MCF 10A (cell line): ENCODE results near the gene PPP1R12A. TPM values are rescaled to one million over a fixed set of nuclear protein-coding genes. Genes with fewer than 3 reads are reported as not detected.
"Not testable (repeated sequence)": the region's sequence is repeated elsewhere in the genome, so short reads cannot be mapped to it uniquely, and the experiment has no call there.

Source experiments
- BruUV-seq: library from RNA; stranded (reverse); fragments of 400-500 nt; replicated peaks from 2 replicates; lab custom pipeline; 2021; lab: Mats Ljungman, UMichigan
- CTCF ChIA-PET: fragments of 300-600 bp; sonication (Branson Sonifier 250); formaldehyde crosslinking; extraction: SDS; loops from one replicate; lab custom pipeline; 2021; ENCODE audit warnings: antibody characterized with exemption, inconsistent platforms; lab: Yijun Ruan, JAX
- POLR2A ChIA-PET: fragments of 300-600, 350-650 bp; sonication (Branson Sonifier 250); formaldehyde crosslinking; extraction: SDS; loops from one replicate; lab custom pipeline; 2020; ENCODE audit warnings: antibody characterized with exemption, inconsistent platforms; lab: Yijun Ruan, JAX
- DNase-seq: peaks from one replicate; pipeline ENCODE4 v3.0.0-alpha.2; 2018; ENCODE audit not compliant: unreplicated experiment
- H3K27ac Mint-ChIP-seq: one replicate; pipeline ENCODE4 v1.8.0; 2022; ENCODE audit warnings: mild to moderate bottlenecking, low read depth, mixed read lengths; ENCODE audit not compliant: unreplicated experiment
- H3K27me3 Mint-ChIP-seq: one replicate; pipeline ENCODE4 v1.8.0; 2022; ENCODE audit warnings: mixed read lengths; ENCODE audit not compliant: insufficient read depth, unreplicated experiment
- H3K36me3 Mint-ChIP-seq: one replicate; pipeline ENCODE4 v1.8.0; 2022; ENCODE audit warnings: mild to moderate bottlenecking, moderate library complexity, mixed read lengths; ENCODE audit not compliant: insufficient read depth, unreplicated experiment
- H3K4me1 Mint-ChIP-seq: one replicate; pipeline ENCODE4 v1.8.0; 2022; ENCODE audit warnings: mixed read lengths; ENCODE audit not compliant: insufficient read depth, unreplicated experiment
- H3K4me3 Mint-ChIP-seq: one replicate; pipeline ENCODE4 v1.8.0; 2022; ENCODE audit warnings: mild to moderate bottlenecking, moderate library complexity, mixed read lengths; ENCODE audit not compliant: unreplicated experiment
- H3K9me3 Mint-ChIP-seq: one replicate; pipeline ENCODE4 v1.8.0; 2022; ENCODE audit warnings: mixed read lengths; ENCODE audit not compliant: unreplicated experiment
- CTCF ChIP-seq: fragments of 200-600 bp; IDR thresholded peaks from one replicate; pipeline ENCODE4 v1.8.0; 2022; ENCODE audit warnings: antibody characterized with exemption, mild to moderate bottlenecking; ENCODE audit not compliant: unreplicated experiment
- intact Hi-C: fragments of 100-400 bp; cut with micrococcal nuclease; formaldehyde crosslinking; loops from 2 replicates; pipeline ENCODE4 v1.14.1; 2022
- total RNA-seq: library from RNA; stranded (reverse); gene quantifications from 2 replicates; pipeline ENCODE4 v1.2.3, GENCODE V29; 2022

PPP1R12A gene
- total RNA-seq, 1 experiment from 2014 or later: 78.0 TPM

DNA sequence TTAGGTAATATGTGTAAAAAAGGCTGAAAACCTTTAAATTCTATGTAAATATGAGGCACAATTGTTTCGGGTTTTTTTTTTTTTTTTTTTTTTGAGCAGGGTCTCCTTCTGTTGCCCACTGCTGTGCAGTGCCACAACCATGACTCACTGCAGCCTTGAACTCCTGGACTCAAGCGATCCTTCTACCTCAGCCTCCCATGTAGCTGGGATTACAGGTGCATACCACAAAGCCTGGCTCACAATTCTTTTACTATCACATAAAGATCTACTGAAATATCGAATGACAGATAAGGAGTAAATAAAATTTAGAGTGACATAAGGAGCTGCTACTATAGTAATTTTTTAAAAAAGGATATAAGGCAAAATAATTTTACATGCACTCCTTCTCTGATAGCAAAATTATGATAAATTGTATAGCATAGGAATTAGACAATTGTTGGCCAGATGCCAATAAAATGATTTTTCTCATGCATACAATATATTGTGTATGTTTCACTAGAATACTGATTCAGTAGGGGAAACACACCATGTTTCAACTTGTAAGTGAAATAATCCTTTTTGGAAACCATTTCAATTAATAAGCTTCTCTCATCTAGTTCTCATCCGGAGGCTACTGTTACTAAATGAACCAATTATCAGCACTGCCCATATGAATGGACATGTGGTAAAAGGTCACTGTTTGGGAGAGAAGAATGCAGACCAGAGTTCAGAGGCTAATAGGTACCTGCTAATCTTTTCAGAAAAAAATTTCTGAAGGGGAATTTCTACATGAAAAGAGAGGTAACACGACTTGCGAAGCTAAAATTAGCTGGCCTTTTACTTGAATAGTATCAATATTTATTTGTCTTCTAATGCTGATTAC, 108.4 kb downstream of the PPP1R12A start:
- intact Hi-C loops: no loop called here
- no peak overlapping the region for H3K27ac Mint-ChIP-seq
- H3K27me3 Mint-ChIP-seq: no peaks in the 10 kb centered on the region
- DNase-seq: no peak
- CTCF ChIA-PET: interaction anchor here (0.6 to 0.7 kb wide), 4 partner anchors 13 to 406 kb away, joined by 3 to 4 read pairs (median 3); no protein-coding TSS in a partner anchor
- peaks cover 39% of the 10 kb centered on the region for H3K36me3 Mint-ChIP-seq
- H3K9me3 Mint-ChIP-seq: no peaks in the 10 kb centered on the region
- POLR2A ChIA-PET: no interaction called here
- TSS peak; percentile 1 for BruUV-seq
- no peaks in the 10 kb centered on the region for H3K4me1 Mint-ChIP-seq
- H3K4me3 Mint-ChIP-seq: no peak overlapping the region
- TF ChIP-seq CTCF: no peak

- H3K9me3 Mint-ChIP-seq: no peaks in the 10 kb centered on the region
- TF ChIP-seq CTCF: no peak
- H3K27me3 Mint-ChIP-seq: no peaks in the 10 kb centered on the region
- ChIA-PET POLR2A (no interaction called here), CTCF (no interaction called here)
- no peak overlapping the region for H3K27ac Mint-ChIP-seq
- H3K36me3 Mint-ChIP-seq: peaks cover 43% of the 10 kb centered on the region
- intact Hi-C loops: no loop called here
- DNase-seq: no peak
- H3K4me3 Mint-ChIP-seq: no peak overlapping the region
- H3K4me1 Mint-ChIP-seq: no peaks in the 10 kb centered on the region
- BruUV-seq: no TSS peak
Observed at GRCh38 chr12:79822475-79822874, 112.4 kb downstream of the PPP1R12A start.

GRCh38 chr12:79818856-79819255, 116.0 kb downstream of the PPP1R12A start:
- ChIA-PET POLR2A (no interaction called here), CTCF (interaction anchor here (0.8 kb wide), 1 partner anchor 12 kb away, joined by 4 read pairs; no protein-coding TSS in a partner anchor)
- intact Hi-C loops: no loop called here
- H3K9me3 Mint-ChIP-seq: no peaks in the 10 kb centered on the region
- peaks cover 51% of the 10 kb centered on the region for H3K36me3 Mint-ChIP-seq
- H3K4me3 Mint-ChIP-seq: no peak overlapping the region
- no peaks in the 10 kb centered on the region for H3K4me1 Mint-ChIP-seq
- BruUV-seq: no TSS peak
- H3K27me3 Mint-ChIP-seq: no peaks in the 10 kb centered on the region
- DNase-seq: no peak
- H3K27ac Mint-ChIP-seq: peak overlapping the region; percentile 40
- no peak for TF ChIP-seq CTCF

DNA sequence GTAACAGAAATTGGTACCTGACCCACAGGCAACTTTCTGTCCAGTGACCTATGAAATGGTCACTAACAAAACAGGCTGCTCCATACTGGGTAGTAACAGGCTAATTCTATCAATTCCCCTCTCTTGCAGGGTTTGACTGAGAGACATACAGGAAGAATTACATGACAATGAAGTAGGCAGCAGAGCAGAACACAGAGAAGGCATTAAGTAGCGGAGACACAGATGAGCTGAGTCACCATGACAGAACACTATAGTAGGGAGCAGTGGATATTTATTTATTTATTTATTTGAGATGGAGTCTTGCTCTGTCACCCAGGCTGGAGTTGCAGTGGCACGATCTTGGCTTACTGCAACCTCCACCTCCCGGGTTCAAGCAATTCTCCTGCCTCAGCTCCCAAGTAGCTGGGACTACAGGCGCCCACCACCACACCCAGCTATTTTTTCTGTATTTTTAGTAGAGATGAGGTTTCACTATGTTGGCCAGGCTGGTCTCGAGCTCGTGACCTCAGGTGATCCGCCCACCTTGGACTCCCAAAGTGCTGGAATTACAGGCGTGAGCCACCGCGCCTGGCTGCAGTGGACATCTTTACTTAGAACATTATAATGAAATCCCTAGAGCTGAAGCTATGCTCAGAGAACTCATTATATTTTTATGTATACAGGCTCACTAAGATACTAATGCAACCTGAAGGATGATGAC, 150.4 kb downstream of the PPP1R12A start:
- POLR2A ChIA-PET, H3K9me3 Mint-ChIP-seq, intact Hi-C loops, H3K4me3 Mint-ChIP-seq, H3K4me1 Mint-ChIP-seq, H3K27me3 Mint-ChIP-seq, BruUV-seq, H3K27ac Mint-ChIP-seq: not testable (repeated sequence)
- H3K36me3 Mint-ChIP-seq: peaks cover 60% of the 10 kb centered on the region
- peak; percentile 28 for DNase-seq
- CTCF ChIA-PET: interaction anchor here (1.1 kb wide), 1 partner anchor 47 kb away, joined by 3 read pairs; no protein-coding TSS in a partner anchor
